Smooth muscle cell (in vitro differentiated cells): ENCODE results near the gene ZNF99. TPM values are rescaled to one million over a fixed set of nuclear protein-coding genes. Genes with fewer than 3 reads are reported as not detected.
"Not testable (repeated sequence)": the region's sequence is repeated elsewhere in the genome, so short reads cannot be mapped to it uniquely, and the experiment has no call there.

Experiments used
- DNase-seq: peaks from one replicate; lab custom pipeline; 2025; ENCODE audit not compliant: unreplicated experiment; lab: John Stamatoyannopoulos, UW
- H2AFZ ChIP-seq: fragments of 200-600 bp; sonication (generic); 2 replicates; pipeline ENCODE4 v1.6.0; 2016; ENCODE audit warnings: antibody characterized with exemption, low read depth, mild to moderate bottlenecking
- H3F3A ChIP-seq: fragments of 200-600 bp; sonication (generic); 2 replicates; pipeline ENCODE4 v1.6.0; 2017; ENCODE audit warnings: antibody characterized with exemption, low read depth
- H3K27ac ChIP-seq: fragments of 200-600 bp; sonication (generic); 2 replicates; pipeline ENCODE4 v1.5.1; 2016; ENCODE audit warnings: low read depth, mild to moderate bottlenecking
- H3K27me3 ChIP-seq: fragments of 200-600 bp; sonication (generic); 2 replicates; pipeline ENCODE4 v1.6.1; 2016; ENCODE audit warnings: low read depth, mild to moderate bottlenecking
- H3K36me3 ChIP-seq: fragments of 200-600 bp; sonication (generic); 2 replicates; pipeline ENCODE4 v1.5.1; 2016; ENCODE audit warnings: low read depth
- H3K4me1 ChIP-seq: fragments of 200-600 bp; sonication (generic); 2 replicates; pipeline ENCODE4 v1.5.1; 2016; ENCODE audit warnings: low read depth
- H3K4me2 ChIP-seq: fragments of 200-600 bp; sonication (generic); 2 replicates; pipeline ENCODE4 v1.6.0; 2016; ENCODE audit warnings: mild to moderate bottlenecking
- H3K4me3 ChIP-seq: fragments of 200-600 bp; sonication (generic); 2 replicates; pipeline ENCODE4 v1.5.1; 2016; ENCODE audit warnings: mild to moderate bottlenecking
- H3K79me2 ChIP-seq: fragments of 200-600 bp; sonication (generic); 2 replicates; pipeline ENCODE4 v1.6.0; 2016; ENCODE audit warnings: low read depth, mild to moderate bottlenecking
- H3K9ac ChIP-seq: fragments of 200-600 bp; sonication (generic); 2 replicates; pipeline ENCODE4 v1.6.0; 2016; ENCODE audit warnings: low read depth
- H3K9me3 ChIP-seq: fragments of 200-600 bp; sonication (generic); replicated peaks from 2 replicates; pipeline ENCODE4 v1.5.1; 2016; ENCODE audit warnings: low read depth
- H4K20me1 ChIP-seq: fragments of 200-600 bp; sonication (generic); 2 replicates; pipeline ENCODE4 v1.6.0; 2016; ENCODE audit warnings: low read depth
- CTCF ChIP-seq: fragments of 200-600 bp; sonication (generic); IDR thresholded peaks from 2 replicates; pipeline ENCODE4 v1.5.1; 2017; ENCODE audit warnings: borderline replicate concordance, mild to moderate bottlenecking, antibody characterized with exemption; ENCODE audit not compliant: insufficient read depth, poor library complexity, severe bottlenecking
- WGBS: methylation state at CpG from one replicate; pipeline ENCODE4 v1.1.7; 2016; ENCODE audit warnings: low lambda C conversion rate; 5-methylcytosine and 5-hydroxymethylcytosine counted together
- polyA plus RNA-seq: library from polyadenylated mRNA; unstranded; fragments of >200 nt; fragmentation: Nextera tagmentation; extraction: Ambion mirVana; gene quantifications from 2 replicates; pipeline ENCODE4 v1.2.1, GENCODE V29; 2016
- total RNA-seq: library from RNA; depleted of rRNA; stranded (reverse); fragments of >200 nt; gene quantifications from 2 replicates; pipeline ENCODE4 v1.2.3, GENCODE V29; 2014

Gene ZNF99
- total and polyA plus RNA-seq, 2 experiments from 2014 or later = not detected

GRCh38 chr19:22735911-22736645 lies 47.9 kb downstream of the ZNF99 start:
- Histone ChIP-seq H3K9ac (no peak overlapping the region), H3K36me3 (no peaks in the 10 kb centered on the region), H4K20me1 (no peaks in the 10 kb centered on the region), H3K4me2 (no peak overlapping the region), H3K9me3 (peaks cover 8% of the 10 kb centered on the region), H3K27ac (no peak overlapping the region), H2AFZ (no peak overlapping the region), H3F3A (no peaks in the 10 kb centered on the region), H3K4me1 (no peaks in the 10 kb centered on the region), H3K4me3 (no peak overlapping the region), H3K27me3 (no peaks in the 10 kb centered on the region), H3K79me2 (no peaks in the 10 kb centered on the region)
- TF ChIP-seq CTCF = no peak
- 63% methylated on average over 4 of the region's 4 CpGs for WGBS
- DNase-seq = no peak

- 68% methylated on average over 7 of the region's 7 CpGs for WGBS
These were observed 50.3 kb downstream of the ZNF99 start for GRCh38 chr19:22733691-22734090.

GRCh38 chr19:22728214-22728613 lies 55.7 kb downstream of the ZNF99 start:
- H3K27me3 ChIP-seq, H3K9me3 ChIP-seq, H2AFZ ChIP-seq, H3K27ac ChIP-seq, H3K9ac ChIP-seq, DNase-seq, H3K4me1 ChIP-seq, H3K4me2 ChIP-seq, H3K36me3 ChIP-seq, H3F3A ChIP-seq, H3K4me3 ChIP-seq, H3K79me2 ChIP-seq, H4K20me1 ChIP-seq: not testable (repeated sequence)
- 73% methylated on average over 4 of the region's 4 CpGs for WGBS

More at GRCh38 chr19:22733691-22734090, 50.3 kb downstream of the ZNF99 start:
- Histone ChIP-seq H2AFZ (no peak overlapping the region), H3K36me3 (no peaks in the 10 kb centered on the region), H3K9ac (no peak overlapping the region), H3K4me3 (no peak overlapping the region), H4K20me1 (no peaks in the 10 kb centered on the region), H3K27me3 (no peaks in the 10 kb centered on the region), H3K9me3 (peaks cover 11% of the 10 kb centered on the region), H3K27ac (no peak overlapping the region), H3F3A (no peaks in the 10 kb centered on the region), H3K4me2 (no peak overlapping the region), H3K4me1 (no peaks in the 10 kb centered on the region), H3K79me2 (no peaks in the 10 kb centered on the region)
- no peak for TF ChIP-seq CTCF
- DNase-seq = no peak

- H3K9me3 ChIP-seq, H4K20me1 ChIP-seq, H3K27ac ChIP-seq, H3K4me3 ChIP-seq, H3K4me1 ChIP-seq, H3K4me2 ChIP-seq, H3K36me3 ChIP-seq, DNase-seq, H3F3A ChIP-seq, H3K79me2 ChIP-seq, H3K9ac ChIP-seq, H2AFZ ChIP-seq, H3K27me3 ChIP-seq: not testable (repeated sequence)
- WGBS = 71% methylated on average over 6 of the region's 6 CpGs
These were observed 62.4 kb downstream of the ZNF99 start for GRCh38 chr19:22721533-22721932.
